ENCODE results near the gene AGAP1. TPM values are rescaled to one million over a fixed set of nuclear protein-coding genes. Genes with fewer than 3 reads are reported as not detected.

The AGAP1 gene
- polyA plus RNA-seq, 2 of the 4 experiments (the other 2 are of a cell fraction): 20.2 to 21.9 TPM

GRCh38 chr2:236021499-236022057 is 527.7 kb downstream of the AGAP1 start:
- ATAC-seq: no peak
- FAIRE-seq: no peak
- no peak for TF ChIP-seq ATOH8 (CRISPR knock-in tag; IDR thresholded peaks at IDR 0.05; ENCODE audit: low read depth)
- TF ChIP-seq CHD4 (IDR thresholded peaks at IDR 0.05; ENCODE audit: borderline replicate concordance): no peak
- TF ChIP-seq FOSL2 (IDR thresholded peaks at IDR 0.05): no peak
- no peak for TF ChIP-seq FOSL2 (CRISPR knock-in tag; IDR thresholded peaks at IDR 0.05)
- no peak for TF ChIP-seq BCL3 (IDR thresholded peaks at IDR 0.05)
- TF ChIP-seq PHF8 (IDR thresholded peaks at IDR 0.05; ENCODE audit: borderline replicate concordance, low read depth): no peak
- TF ChIP-seq POLR2A (IDR thresholded peaks at IDR 0.05; ENCODE audit: low read length): no peak
- no peak for TF ChIP-seq RCOR1 (IDR thresholded peaks at IDR 0.05; ENCODE audit: low read depth, low read length)
- TF ChIP-seq SREBF2 (IDR thresholded peaks at IDR 0.05): no peak
- no peak for TF ChIP-seq SMC3 (IDR thresholded peaks at IDR 0.05)
- TF ChIP-seq ZSCAN20 (CRISPR knock-in tag; IDR thresholded peaks at IDR 0.05): no peak
- no peak for TF ChIP-seq NFE2L2 (conservative IDR thresholded peaks at IDR 0.05; ENCODE audit: low read length)
- TF ChIP-seq MYC (IDR thresholded peaks at IDR 0.05; ENCODE audit: borderline replicate concordance, low read length): no peak
- no peak for TF ChIP-seq ZFP36 (IDR thresholded peaks at IDR 0.05; ENCODE audit: borderline replicate concordance, partially characterized antibody)
- no peak for TF ChIP-seq MAZ (IDR thresholded peaks at IDR 0.05; ENCODE audit: borderline replicate concordance, low read depth, low read length)
- TF ChIP-seq E2F6 (IDR thresholded peaks at IDR 0.05; ENCODE audit: borderline replicate concordance, low read depth): no peak
- TF ChIP-seq PBX3 (IDR thresholded peaks at IDR 0.05): no peak
- TF ChIP-seq HES2 (IDR thresholded peaks at IDR 0.05): no peak

GRCh38 chr2:236022128-236022527 is 528.3 kb downstream of the AGAP1 start:
- DNase-seq (ENCODE audit: low read depth in 1 of 2, low spot score in 1 of 2) (no peak), ATAC-seq (no peak), FAIRE-seq (no peak)
- 90% methylated on average over 5 of the region's 5 CpGs for WGBS (ENCODE audit: missing lambda C conversion rate)
- Histone ChIP-seq H3K4me3 (no peak overlapping the region), H3K9me3 (no peaks in the 10 kb centered on the region), H3K4me1 (no peaks in the 10 kb centered on the region), H3K27ac (no peak overlapping the region), H3K4me2 (no peak overlapping the region)
- ChIA-PET CTCF (interaction anchor here (0.6 to 1.4 kb wide), 2 partner anchors 33 to 141 kb away, joined by 3 read pairs; no protein-coding TSS in a partner anchor), POLR2A (no interaction called here)
- TF ChIP-seq JUNB (IDR thresholded peaks at IDR 0.05): no peak
- TF ChIP-seq HEYL (CRISPR knock-in tag; IDR thresholded peaks at IDR 0.05): no peak
- no peak for TF ChIP-seq RCOR1 (IDR thresholded peaks at IDR 0.05; ENCODE audit: low read depth, low read length)
- TF ChIP-seq HOXB13 (CRISPR knock-in tag; IDR thresholded peaks at IDR 0.05; ENCODE audit: low read depth): no peak
- no peak for TF ChIP-seq MAX (IDR thresholded peaks at IDR 0.05)
- no peak for TF ChIP-seq MAFK (IDR thresholded peaks at IDR 0.05; ENCODE audit: partially characterized antibody)
- TF ChIP-seq PHF8 (IDR thresholded peaks at IDR 0.05; ENCODE audit: borderline replicate concordance, low read depth): no peak
- no peak for TF ChIP-seq JUN (IDR thresholded peaks at IDR 0.05)

More at GRCh38 chr2:236021499-236022057, 527.7 kb downstream of the AGAP1 start:
- 92% methylated on average over 14 of the region's 14 CpGs for WGBS (ENCODE audit: missing lambda C conversion rate)
- Histone ChIP-seq H3K4me1 (no peaks in the 10 kb centered on the region), H3K27ac (no peak overlapping the region), H3K4me2 (no peak overlapping the region), H3K4me3 (no peak overlapping the region), H3K9me3 (no peaks in the 10 kb centered on the region)
- ChIA-PET CTCF (interaction anchor here (1.2 to 1.4 kb wide), 2 partner anchors 33 to 75 kb away, joined by 3 read pairs; no protein-coding TSS in a partner anchor), POLR2A (no interaction called here)
- no peak for DNase-seq (ENCODE audit: low read depth in 1 of 2, low spot score in 1 of 2)

All from A549 (cell line).